GM19324 (cell line): ENCODE measurements around the gene DAP.
"Not testable (repeated sequence)": the region's sequence is repeated elsewhere in the genome, so short reads cannot be mapped to it uniquely, and the experiment has no call there.

Experiments used
- ATAC-seq: cut with Tn5 transposase; IDR thresholded peaks from one replicate; pipeline ENCODE4 v1.9.1; 2021; ENCODE audit warnings: mild to moderate bottlenecking, moderate library complexity; ENCODE audit not compliant: unreplicated experiment, low FRiP score

The DAP gene

DNA sequence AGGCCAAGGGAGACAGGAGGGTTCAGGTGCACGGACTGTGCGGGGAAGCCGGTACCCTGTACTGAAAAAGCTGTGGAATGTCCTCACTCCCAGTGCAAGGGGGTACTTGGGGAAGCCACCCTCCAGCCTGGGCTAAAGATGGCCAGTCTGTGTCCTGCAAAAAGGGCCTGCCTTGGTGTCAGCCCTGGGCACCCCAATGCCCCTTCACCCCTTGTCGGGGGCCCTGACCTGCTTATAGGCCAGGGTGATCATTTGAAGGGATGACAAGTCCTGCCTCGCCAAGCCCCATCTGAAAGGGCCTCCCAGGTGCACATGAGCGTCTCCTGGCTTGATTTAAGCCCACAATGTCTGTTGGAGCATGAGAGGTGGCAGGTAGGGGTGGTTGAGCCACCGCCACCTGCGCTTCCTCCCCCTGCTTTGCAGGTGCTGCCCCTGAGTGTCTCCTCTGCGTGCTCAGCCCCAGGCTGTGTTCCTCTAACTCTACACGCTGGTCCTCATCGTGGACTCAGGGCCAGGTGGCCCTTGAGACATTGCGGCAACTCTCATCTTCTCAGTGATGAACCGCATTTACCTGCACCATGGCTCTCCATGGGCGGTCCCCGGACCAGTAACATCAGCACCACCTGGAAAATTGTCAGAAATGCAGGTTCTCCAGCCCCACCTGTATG, 100.2 kb downstream of the DAP start:
- ATAC-seq, result no peak

DNA sequence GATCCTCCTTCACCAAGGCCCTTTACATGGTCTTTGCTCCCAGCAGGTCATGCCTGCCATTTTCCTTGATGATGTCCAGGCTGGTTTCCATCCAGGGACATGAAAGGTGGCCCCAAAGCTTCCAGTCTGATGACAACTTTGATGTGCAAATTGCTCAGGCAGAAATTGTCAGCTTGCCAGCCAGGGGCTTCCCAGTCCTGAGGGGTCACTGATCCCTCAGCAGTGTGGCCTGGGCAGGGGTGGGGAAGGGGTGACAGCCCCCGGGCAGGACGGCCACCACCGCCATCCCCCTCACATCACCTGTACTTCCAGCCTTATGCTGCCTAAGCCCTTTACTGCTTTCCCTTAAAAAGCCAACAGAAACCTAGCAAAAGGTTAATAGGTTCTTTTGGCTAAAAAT, 100.9 kb downstream of the DAP start:
- ATAC-seq, result no peak

DNA sequence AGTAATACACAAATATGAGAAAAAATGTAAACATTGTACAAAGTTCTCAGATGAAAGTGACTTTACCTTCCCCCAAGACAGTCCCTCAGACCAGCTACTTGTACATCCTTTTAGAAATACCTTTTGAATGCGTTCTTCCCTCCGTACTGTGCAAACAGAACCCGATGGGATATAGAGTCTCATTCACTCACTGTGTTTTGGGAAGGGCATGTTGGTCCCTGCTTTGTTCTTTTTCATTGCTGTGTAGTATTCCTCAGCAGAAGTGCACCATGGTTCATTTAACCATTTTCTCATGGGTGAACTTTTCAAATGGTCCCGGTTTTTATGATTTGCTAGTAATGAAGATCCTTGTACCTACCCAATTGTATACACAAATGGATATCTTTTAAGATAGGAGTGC, 102.8 kb downstream of the DAP start:
- ATAC-seq, result no peak

DNA sequence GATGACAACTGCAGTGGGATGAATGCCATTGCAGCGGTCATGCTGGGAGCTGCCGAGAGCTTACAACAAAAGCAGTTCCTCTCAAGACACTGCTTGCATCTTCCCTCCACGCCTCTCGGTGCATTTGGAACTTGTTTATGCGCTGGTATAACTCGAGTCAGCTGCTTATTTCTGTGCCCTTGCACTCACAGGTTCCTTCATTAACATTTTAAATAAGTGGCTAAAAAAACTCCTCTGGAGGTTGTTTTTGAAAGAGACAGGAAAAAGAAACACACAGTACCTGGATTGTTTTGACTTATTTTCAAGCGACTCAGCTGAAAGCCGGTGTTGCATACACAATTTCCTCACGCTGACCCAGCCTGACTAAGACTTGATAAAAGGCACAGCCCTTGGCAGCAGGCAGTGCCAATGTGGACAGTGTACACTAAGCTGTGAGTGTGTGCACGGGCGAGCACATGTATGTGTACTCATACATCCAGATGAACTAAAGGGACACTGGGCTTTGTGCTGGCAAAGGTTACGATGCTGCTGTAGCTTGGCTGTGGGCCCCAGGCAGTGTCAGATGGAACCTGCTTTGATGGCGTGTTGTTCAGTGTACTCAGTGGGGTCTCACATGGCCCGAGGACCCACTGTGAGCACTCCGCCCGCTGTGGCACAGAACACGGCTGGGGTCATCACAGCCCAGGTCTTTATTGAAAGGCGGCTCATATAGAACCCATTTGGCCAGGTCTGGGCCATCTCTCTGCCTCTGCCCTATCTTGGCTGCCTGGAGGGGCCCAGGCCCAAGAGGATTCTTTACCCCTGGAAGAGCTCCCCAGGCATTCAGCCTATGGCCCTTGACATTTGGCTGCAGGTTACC, 104.8 kb downstream of the DAP start:
- ATAC-seq, result no peak

DNA sequence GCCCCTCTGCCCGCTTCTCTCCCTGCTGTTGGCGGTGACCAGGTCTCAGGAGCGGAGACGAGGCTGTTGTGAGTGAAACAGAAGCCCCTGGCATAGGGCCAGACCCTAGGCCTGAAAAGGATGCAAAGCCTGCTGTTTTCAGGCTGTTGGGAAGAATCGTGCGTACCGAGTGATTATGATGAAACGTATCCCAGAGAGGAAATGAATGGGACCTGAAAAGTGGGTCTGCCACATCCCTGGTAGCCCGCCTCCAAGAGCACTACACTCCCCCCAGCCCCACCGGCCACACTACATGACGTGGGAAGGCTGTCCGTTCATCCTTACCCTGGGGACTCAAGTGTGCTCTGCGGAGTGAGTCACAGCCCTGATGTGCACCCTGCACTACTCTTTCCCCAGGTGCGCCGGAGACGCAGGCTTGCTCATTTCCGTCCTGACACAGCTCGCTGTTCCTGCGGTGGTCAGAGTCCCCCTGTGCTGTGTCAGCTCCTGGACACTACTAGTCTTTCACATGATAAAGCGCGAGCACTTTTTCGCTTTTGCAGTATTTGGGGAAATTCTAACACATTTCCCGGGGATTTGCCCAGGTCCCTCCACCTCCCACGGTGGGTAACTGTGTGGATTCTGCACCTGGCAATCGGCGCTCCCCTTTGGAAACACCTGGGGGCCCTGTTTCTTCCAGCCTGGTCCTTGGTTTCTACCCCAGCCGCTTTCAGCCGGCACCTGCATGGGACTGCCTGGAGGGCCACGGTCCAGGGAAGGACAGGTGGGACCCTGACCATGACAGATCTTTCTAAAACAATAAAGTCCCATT, 105.7 kb downstream of the DAP start:
- ATAC-seq, result no peak

DNA sequence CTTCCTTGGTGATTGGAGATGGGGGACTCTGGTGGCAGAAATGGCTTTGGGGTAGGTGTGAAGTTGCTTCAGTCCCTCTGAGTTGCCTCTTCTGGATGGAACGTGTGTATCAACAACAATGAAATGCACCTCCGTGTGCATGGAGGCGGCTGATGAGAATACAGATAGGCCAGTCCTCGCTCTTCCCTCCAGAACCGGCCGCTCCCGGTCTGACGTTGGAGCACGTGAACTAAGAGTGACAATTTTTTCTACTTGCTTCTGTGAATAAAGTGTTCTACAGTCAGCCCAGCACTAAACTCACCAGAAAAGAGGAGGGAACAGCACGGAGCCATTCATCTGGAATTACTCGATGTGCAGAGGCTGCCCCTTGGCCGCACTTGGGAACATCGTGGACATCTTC, 106.5 kb downstream of the DAP start:
- ATAC-seq, result no peak

DNA sequence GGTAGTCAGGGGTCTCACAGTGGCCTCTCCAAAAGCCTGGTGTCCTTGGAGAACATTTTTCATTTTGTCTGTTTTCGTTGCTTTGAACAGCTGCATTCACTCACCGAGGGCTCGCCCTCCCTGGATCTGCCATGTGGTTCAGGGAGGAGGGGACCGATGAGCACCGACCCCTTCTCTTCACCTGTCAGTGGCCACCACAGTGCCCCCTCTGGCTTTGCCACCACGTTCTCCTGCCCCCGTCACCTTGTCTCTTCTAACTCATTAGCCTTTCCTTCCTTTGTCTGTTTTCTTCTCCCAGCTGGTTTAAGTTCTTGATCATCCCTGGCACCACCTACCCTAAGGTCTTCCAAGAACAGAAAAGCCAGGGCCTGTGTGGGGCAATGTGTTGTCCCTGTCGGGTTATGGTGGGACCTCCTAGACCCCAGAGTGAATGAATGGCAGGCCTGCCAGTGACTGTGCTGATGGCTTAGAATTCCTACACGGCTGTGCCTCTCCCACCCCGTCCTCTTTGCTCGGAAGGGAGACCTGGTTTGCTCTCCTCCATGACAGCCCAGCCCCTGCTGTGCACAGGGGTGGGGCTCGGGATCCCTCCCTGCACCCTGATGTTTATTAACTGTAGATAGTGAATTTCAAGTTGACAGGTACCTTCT, 107.2 kb downstream of the DAP start:
- ATAC-seq, result no peak

DNA sequence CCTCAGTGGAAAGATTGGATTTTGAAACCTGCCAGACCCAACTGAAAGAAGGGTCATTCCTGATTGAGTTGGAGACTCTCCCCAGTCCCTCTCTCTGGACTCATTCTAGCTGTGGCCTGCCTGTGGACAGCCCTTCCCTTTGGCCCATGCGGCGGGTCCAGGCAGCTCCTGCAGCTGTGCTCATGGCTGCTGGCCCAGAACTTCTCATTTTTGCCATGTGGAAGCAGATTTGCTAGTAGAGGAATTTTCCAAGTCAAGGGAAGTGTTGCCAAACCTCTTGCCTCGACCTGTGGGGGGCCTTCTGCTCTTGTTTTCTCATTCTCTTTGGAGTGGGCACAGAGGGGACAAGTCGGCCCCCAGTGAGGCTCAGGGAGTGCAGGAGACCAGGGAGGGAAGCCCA, 108.0 kb downstream of the DAP start:
- ATAC-seq, result no peak

DNA sequence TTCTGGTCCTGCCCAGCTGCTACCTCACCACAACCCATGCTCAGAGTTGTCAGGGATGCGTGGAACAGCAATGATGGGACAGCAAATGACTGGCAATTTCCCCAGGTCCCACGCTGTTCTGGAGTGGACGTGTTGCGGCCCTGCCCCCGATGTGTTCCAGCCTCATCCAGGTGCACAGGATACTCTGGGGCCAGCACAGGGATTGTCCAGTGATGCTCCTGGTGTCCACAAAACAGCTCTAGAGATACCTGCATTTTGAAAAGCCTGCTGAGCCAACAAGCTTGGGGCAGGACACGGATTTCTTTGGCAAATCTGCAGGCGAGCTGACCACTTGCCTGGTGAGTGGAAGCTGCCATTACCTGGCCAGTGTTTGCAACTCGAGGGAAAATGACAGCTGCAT, 108.4 kb downstream of the DAP start:
- no peak for ATAC-seq

DNA sequence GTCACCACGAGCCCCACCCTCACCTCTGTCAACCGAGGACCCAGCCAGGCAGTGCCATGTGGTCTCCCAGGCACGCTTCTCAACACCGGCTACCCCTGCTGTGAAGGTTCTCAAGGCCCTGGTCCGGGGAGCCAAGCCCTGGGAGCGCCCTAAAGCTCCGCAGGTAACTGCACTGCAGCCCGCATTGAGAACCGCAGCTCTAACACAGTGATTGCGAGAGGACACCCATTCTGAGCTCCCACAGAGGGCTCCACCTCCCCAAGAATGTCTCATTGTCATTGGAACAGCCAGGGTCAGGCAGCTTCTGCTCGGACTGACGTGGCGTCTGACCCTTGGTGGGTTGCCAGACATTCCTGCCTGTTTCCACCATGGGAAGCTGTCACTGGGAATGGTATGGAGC, 108.9 kb downstream of the DAP start:
- ATAC-seq, result no peak

DNA sequence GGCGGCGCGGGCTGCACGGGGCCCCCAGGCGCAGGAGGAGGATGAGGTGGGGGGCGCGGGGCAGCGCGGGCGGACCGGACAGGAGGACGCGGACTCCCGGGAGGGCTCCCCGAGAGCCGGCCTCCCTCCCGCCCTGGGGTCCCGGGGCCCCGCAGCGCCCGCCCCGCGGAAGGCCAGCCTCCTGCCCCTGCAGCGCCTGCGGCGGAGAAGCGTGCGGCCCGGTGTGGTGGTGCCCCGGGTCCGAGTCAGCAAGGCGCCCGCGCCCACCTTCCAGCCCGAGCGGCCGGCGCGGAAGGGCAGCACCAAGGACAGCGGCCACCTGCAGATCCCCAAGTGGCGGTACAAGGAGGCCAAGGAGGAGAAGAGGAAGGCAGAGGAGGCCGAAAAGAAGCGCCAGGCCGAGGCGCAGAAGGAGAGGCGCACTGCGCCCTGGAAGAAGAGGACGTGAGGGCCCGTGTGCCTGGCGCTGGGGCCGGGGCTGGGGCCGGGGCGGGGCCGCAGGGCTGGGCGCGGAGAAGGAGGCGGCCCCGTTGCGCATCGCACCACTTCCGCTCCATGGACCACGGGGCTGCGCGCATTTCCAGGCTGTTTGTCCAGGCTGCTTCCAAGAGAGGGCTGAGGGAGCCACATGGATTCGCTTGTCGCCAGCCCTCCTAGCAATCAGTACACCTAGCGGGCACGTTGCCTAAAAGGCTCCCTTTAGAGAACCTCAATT, 111.2 kb downstream of the DAP start:
- ATAC-seq, result no peak

DNA sequence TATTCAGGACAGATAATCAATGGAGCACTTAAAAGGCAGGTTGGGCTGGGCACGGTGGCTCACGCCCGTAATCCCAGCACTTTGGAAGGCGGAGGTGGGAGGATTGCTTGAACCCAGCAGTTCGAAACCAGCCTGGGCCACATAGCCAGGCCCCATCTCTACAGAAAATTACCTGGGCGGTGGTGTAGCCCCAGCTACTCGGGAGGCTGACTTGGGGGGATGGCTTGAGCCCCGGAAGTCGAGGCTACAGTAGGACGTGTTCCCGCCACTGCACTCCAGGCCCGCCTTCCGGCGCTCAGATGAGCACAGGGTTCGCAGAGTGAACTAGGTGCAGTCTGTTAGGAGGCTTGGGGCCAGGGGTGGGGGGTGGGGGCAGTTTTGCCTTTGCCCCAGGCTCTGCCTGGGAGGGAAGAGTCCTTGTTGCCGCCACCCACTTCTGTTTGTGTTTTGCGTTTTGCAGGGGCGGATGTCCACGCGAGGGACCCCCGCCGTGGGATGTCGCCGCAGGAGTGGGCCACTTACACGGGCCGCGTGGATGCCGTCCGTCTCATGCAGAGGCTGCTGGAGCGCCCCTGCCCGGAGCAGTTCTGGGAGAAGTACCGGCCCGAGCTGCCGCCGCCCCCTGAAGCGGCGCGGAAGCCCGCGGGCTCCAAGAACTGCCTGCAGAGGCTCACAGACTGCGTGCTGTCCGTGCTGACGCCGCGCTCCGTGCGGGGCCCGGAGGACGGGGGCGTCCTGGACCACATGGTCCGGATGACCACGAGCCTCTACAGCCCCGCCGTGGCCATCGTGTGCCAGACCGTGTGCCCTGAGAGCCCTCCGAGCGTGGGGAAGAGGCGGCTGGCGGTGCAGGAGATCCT, 112.0 kb downstream of the DAP start:
- ATAC-seq, result no peak

DNA sequence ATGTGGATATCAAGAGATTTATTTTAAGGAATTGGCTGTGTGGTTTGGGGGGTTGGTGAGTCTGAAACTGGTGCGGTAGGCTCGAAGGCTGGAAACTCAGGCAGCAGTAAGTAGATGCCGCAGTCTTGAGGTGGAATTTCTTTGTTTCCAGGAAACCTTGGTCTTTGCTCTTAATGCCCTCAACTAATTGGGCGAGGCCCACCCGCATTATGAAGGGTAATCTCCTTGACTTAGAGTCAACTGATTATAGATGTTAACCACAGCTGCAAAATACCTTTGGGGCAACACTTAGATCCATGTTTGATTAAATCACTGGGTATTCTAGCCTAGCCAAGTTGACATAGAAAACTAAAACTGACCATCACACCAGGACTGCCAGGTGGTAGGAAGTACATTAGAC, 113.4 kb downstream of the DAP start:
- no peak for ATAC-seq

DNA sequence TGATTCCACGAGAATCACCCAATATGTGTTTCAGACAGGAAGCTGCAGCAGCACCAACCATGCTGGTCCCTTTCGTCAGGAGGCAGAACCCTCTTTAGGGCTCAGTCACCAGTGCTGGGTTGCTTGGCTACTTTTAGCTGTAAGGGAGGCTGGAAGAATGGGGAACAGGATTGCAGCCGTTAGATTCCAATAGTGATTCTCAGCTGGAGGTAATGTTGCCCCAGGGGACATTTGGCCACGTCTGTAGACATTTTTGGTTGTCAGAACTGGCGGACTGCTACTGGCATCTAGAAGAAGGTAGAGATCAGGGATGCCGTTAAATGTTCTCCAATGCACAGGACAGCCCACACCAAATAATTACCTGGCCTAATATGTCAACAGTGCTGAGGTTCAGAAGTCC, 115.4 kb downstream of the DAP start:
- no peak for ATAC-seq

DNA sequence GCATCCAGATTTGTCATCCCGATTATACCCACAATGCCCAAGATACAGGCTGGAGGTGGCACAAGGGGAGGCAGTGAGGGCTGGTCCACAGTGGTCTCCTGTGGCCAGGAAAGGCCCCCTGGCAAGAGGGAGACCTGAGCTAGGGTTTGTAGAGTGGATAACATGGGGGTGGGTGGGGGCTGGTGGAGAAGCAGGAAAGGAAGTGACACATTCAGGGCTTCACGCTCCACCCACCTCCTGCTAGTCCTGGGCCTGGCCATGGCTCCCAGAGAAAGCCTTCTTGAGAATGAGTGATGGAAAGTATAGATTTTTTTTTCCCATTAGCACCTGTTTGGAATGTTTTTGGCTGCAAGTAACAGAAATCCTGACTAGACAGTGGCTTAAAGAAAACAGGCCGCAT, 115.9 kb downstream of the DAP start:
- ATAC-seq, result no peak

DNA sequence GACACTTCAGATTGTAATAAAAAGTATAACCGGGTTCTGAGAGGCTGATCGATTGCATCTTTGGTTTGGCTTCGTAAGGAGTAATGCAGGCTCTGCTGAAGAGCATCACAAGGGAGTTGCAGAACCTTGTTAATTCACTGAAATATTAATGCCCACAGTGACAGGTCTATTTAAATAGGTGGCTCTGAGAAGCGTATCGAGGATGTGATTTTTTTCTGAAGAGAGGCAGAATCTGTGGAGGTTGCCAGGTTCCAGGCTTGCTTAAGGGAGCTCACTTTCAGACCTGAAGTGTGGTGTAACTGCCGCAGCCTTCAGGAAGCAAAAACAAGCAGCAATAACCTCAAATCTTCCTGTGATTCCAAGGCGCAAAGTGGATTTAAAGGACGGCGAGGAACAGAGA, 116.8 kb downstream of the DAP start:
- ATAC-seq, result no peak

DNA sequence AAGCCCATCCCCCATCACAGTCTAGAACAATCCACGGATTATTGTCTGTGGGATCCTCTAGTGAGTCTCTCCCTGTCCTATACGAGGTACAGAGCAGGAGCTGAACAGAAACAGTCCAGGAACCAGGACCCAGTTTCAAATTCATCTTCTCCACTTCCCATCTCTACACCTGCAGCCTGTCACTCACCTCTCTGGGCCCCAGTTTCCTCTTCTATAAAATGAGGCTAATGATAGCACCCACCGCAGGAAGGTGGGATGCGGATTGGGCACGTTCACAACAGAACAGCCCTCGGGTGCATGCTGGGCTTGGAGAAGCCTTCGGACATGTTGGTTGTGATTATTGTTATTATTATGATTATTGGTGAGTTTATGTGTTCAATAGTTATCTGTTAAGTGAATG, 118.7 kb downstream of the DAP start:
- ATAC-seq, result no peak

DNA sequence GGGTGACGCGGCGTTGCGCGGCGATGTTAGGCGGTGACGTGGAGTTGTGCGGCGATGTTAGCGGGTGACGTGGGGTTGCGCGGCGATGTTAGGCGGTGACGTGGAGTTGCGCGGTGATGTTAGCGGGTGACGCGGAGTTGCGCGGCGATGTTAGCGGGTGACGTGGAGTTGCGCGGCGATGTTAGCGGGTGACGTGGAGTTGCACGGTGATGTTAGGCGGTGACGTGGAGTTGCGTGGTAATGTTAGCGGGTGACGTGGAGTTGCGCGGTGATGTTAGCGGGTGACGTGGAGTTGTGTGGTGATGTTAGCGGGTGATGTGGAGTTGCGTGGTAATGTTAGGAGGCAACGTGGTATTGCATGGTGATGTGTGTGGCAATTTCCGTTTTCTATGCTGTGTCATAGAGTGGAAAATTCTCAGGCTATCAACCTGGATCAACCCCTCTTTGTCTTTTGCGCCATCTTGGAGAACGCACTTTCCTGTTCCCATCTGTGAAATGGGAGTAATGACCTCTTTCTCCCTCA, 121.1 kb downstream of the DAP start:
- ATAC-seq, result no peak

DNA sequence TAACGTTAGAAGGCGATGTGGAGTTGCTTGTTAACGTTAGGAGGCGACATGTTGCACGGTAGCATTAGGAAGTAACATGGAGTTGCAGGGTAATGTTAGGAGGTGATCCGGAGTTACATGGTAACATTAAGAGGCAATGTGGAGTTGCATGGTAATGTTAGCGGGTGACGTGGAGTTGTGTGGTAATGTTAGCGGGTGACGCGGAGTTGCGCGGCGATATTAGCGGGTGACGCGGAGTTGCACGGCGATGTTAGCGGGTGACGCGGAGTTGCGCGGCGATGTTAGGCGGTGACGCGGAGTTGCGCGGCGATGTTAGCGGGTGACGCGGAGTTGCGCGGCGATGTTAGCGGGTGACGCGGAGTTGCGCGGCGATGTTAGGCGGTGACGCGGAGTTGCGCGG, 122.3 kb downstream of the DAP start:
- ATAC-seq, result not testable (repeated sequence)
